K562 (cell line): ENCODE data around the gene TIMP4. TPM values are rescaled to one million over a fixed set of nuclear protein-coding genes. Genes with fewer than 3 reads are reported as not detected.

ENCODE experiments used
- BRCA1 ChIP-seq, 2 experiments: fragments of 450-650 bp in 1 of 2; sonication (generic) in 1 of 2; formaldehyde crosslinking in 1 of 2; IDR thresholded peaks; 2 replicates each; pipeline versions ENCODE4 v1.5.0 to v1.6.1; 2017 to 2020; ENCODE audit warnings: mild to moderate bottlenecking in 1 of 2, missing genetic modification reagents in 1 of 2
- CC2D1A ChIP-seq: fragments of 450-650 bp; IDR thresholded peaks from 2 replicates; pipeline ENCODE4 v1.6.1; 2017; ENCODE audit warnings: mild to moderate bottlenecking
- CUX1 ChIP-seq: fragments of 200-800 bp; sonication (Bioruptor generic); IDR thresholded peaks from 2 replicates; pipeline ENCODE4 v1.6.1; 2016; ENCODE audit warnings: missing genetic modification characterization, missing compliant biosample characterization
- DLX4 ChIP-seq: fragments of 250-450 bp; sonication (Bioruptor Pico); IDR thresholded peaks from 2 replicates; pipeline ENCODE4 v1.6.1; 2021; ENCODE audit warnings: mild to moderate bottlenecking
- DPF2 ChIP-seq: fragments of 450-650 bp; IDR thresholded peaks from 2 replicates; pipeline ENCODE4 v1.6.1; 2016
- E2F5 ChIP-seq: sonication (generic); formaldehyde crosslinking; IDR thresholded peaks from 2 replicates; pipeline ENCODE4 v1.8.0; 2022; ENCODE audit warnings: mild to moderate bottlenecking, missing genetic modification reagents
- EWSR1 ChIP-seq: fragments of 450-650 bp; IDR thresholded peaks from 2 replicates; pipeline ENCODE4 v1.6.1; 2018; ENCODE audit warnings: borderline replicate concordance, mild to moderate bottlenecking, low read depth, moderate library complexity; ENCODE audit not compliant: partially characterized antibody
- HNRNPH1 ChIP-seq: fragments of 200-400 bp; formaldehyde crosslinking; optimal IDR thresholded peaks from 2 replicates; pipeline ENCODE3; 2017; ENCODE audit warnings: low read depth, mild to moderate bottlenecking, low read length, moderate library complexity
- SRSF3 ChIP-seq: fragments of 200-400 bp; formaldehyde crosslinking; IDR thresholded peaks from 2 replicates; pipeline ENCODE4 v1.6.1; 2016; ENCODE audit warnings: mild to moderate bottlenecking, low read length, moderate library complexity; ENCODE audit not compliant: insufficient read depth
- USF1 ChIP-seq: sonication (generic); formaldehyde crosslinking; IDR thresholded peaks from 2 replicates; pipeline ENCODE4 v1.9.0; 2022; ENCODE audit warnings: mild to moderate bottlenecking, missing genetic modification reagents
- ZC3H11A ChIP-seq: IDR thresholded peaks from 2 replicates; pipeline ENCODE4 v1.6.1; 2012; ENCODE audit warnings: low read depth, low read length, improper control_type of control experiment
- polyA plus RNA-seq, 8 experiments: library from polyadenylated mRNA; depleted of rRNA in 4 of 8; stranded (reverse) in 5 of 8; unstranded in 3 of 8; fragments of >200 nt; fragmentation: Nextera tagmentation in 2 of 8; fragmentation: Illumina TruSeq in 1 of 8; extraction: Ambion mirVana in 2 of 8; extraction: Trizol in 1 of 8; gene quantifications; 2 replicates each; pipeline versions ENCODE4 v1.2.1 to v1.2.3, GENCODE V29; 2011 to 2014; ENCODE audit warnings: inconsistent platforms in 1 of 8, missing spikeins in 1 of 8
- total RNA-seq, 7 experiments: library from RNA; depleted of rRNA in 6 of 7; stranded (reverse); fragments of >200 nt in 6 of 7; fragmentation: Illumina TruSeq in 2 of 7; extraction: Trizol in 2 of 7; gene quantifications; 2 replicates each; pipeline versions ENCODE4 v1.2.1 to v1.2.3, GENCODE V29; 2011 to 2021; ENCODE audit warnings: low replicate concordance in 1 of 7
- TF ChIP-seq, protein P1 (sequence below): sonication (generic); formaldehyde crosslinking; IDR thresholded peaks from 2 replicates; pipeline ENCODE4 v1.8.1; 2023; ENCODE audit warnings: mild to moderate bottlenecking, missing genetic modification reagents, moderate library complexity
- TF ChIP-seq, protein P2 (sequence below): fragments of 250-450 bp; sonication (Bioruptor Pico); IDR thresholded peaks from 2 replicates; pipeline ENCODE4 v1.5.0; 2021

The TIMP4 gene
- total and polyA plus RNA-seq, 9 of the 15 experiments (the other 6 are each of a cell fraction or from before 2014, with no cell fraction given): 0.03 to 0.07 TPM; not detected in 7

- TF ChIP-seq CUX1 (CRISPR knock-in tag) (no peak), CC2D1A (no peak), SRSF3 (no peak), USF1 (CRISPR knock-in tag) (0 out of 2 replicates have a peak, but pooled peaks have one; percentile 23), HNRNPH1 (no peak), EWSR1 (no peak), BRCA1 (IDR thresholded peaks at IDR 0.05) (no peak), BRCA1 (CRISPR knock-in tag; IDR thresholded peaks at IDR 0.05) (no peak), DLX4 (CRISPR knock-in tag) (no peak), ZC3H11A (no peak), DPF2 (no peak), E2F5 (CRISPR knock-in tag) (no peak)
- TF ChIP-seq, protein P1, sequence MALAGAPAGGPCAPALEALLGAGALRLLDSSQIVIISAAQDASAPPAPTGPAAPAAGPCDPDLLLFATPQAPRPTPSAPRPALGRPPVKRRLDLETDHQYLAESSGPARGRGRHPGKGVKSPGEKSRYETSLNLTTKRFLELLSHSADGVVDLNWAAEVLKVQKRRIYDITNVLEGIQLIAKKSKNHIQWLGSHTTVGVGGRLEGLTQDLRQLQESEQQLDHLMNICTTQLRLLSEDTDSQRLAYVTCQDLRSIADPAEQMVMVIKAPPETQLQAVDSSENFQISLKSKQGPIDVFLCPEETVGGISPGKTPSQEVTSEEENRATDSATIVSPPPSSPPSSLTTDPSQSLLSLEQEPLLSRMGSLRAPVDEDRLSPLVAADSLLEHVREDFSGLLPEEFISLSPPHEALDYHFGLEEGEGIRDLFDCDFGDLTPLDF (CRISPR knock-in tag): no peak
- TF ChIP-seq, protein P2, sequence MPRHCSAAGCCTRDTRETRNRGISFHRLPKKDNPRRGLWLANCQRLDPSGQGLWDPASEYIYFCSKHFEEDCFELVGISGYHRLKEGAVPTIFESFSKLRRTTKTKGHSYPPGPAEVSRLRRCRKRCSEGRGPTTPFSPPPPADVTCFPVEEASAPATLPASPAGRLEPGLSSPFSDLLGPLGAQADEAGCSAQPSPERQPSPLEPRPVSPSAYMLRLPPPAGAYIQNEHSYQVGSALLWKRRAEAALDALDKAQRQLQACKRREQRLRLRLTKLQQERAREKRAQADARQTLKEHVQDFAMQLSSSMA: no peak
Observed at GRCh38 chr3:12182687-12183441, 24.2 kb upstream of the TIMP4 start (continued).
